ENCODE data around the gene LRRC45. TPM values are rescaled to one million over a fixed set of nuclear protein-coding genes. Genes with fewer than 3 reads are reported as not detected.

The LRRC45 gene
- polyA plus RNA-seq, 1 donor (not counting 4 experiments of a cell fraction or from before 2014, with no cell fraction given) = 2.5 TPM

- FAIRE-seq (no peak), DNase-seq (ENCODE audit: low read depth, low spot score) (no peak)
- H3K4me2 ChIP-seq (ENCODE audit: control insufficient read depth, extremely low read depth, insufficient read depth, low read depth, low read length) = no peak overlapping the region
- no peak overlapping the region for H2AFZ ChIP-seq (ENCODE audit: control insufficient read depth, low read length)
- H3K27me3 ChIP-seq (ENCODE audit: control insufficient read depth, extremely low read depth, insufficient read depth, low read length) = no peaks in the 10 kb centered on the region
- no peak overlapping the region for H3K27ac ChIP-seq (ENCODE audit: control insufficient read depth, insufficient read depth, low read length)
- H3K4me3 ChIP-seq (ENCODE audit: control insufficient read depth in 2 of 3, extremely low read depth in 1 of 3, insufficient read depth in 2 of 3, low read depth in 1 of 3, low read length in 3 of 3) = no peak overlapping the region
- H3K4me1 ChIP-seq (ENCODE audit: control insufficient read depth, extremely low read depth, insufficient read depth, low read length) = peaks cover 33% of the 10 kb centered on the region
- H3K79me2 ChIP-seq (ENCODE audit: control insufficient read depth, insufficient read depth, low read length) = no peaks in the 10 kb centered on the region
- H4K20me1 ChIP-seq (ENCODE audit: control insufficient read depth, extremely low read depth, insufficient read depth, low read length) = no peaks in the 10 kb centered on the region
- dilution Hi-C loops (cut with MboI; ENCODE audit: extremely low pct_ligation_motif_present, low sequenced_read_pairs) = no loop called here
- no peaks in the 10 kb centered on the region for H3K9me1 ChIP-seq (ENCODE audit: control insufficient read depth, extremely low read depth, insufficient read depth, low read length)
- H3K9me3 ChIP-seq (ENCODE audit: control insufficient read depth, low read depth, low read length) = no peaks in the 10 kb centered on the region
- no peak overlapping the region for H3K9ac ChIP-seq (ENCODE audit: control insufficient read depth, extremely low read depth, insufficient read depth, low read length)
- H3K36me3 ChIP-seq (ENCODE audit: control insufficient read depth in 2 of 2, extremely low read depth in 1 of 2, insufficient read depth in 2 of 2, low read length in 2 of 2) = no peaks in the 10 kb centered on the region
- TF ChIP-seq EZH2 (IDR thresholded peaks at IDR 0.05; ENCODE audit: low read length) (no peak), CTCF (optimal IDR thresholded peaks at IDR 0.05 in 1 of 3, IDR thresholded peaks at IDR 0.05 in 1 of 3, conservative IDR thresholded peaks at IDR 0.05 in 1 of 3; ENCODE audit: extremely low read depth in 1 of 3, insufficient read depth in 2 of 3, low read length in 3 of 3) (no peak)
Measured at GRCh38 chr17:82008941-82009405, 14.1 kb upstream of the LRRC45 start.

DNA sequence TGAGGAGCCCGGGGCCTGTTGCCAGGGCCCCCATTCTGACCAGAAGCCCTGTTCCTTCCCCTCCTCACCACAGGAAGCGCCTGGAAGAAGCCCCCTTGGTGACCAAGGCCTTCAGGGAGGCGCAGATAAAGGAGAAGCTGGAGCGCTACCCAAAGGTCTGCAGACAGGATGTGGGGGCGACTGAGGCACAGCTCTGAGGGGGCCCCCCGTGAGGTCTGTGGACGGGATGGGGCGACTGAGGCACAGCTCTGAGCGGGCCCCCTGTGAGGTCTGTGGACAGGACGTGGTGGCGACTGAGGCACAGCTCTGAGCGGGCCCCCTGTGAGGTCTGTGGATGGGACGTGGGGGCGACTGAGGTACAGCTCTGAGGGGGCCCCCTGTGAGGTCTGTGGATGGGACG, 13.7 kb upstream of the LRRC45 start:
- Histone ChIP-seq H3K4me3 (ENCODE audit: control insufficient read depth in 2 of 3, extremely low read depth in 1 of 3, insufficient read depth in 2 of 3, low read depth in 1 of 3, low read length in 3 of 3) (no peak overlapping the region), H3K9ac (ENCODE audit: control insufficient read depth, extremely low read depth, insufficient read depth, low read length) (no peak overlapping the region), H3K27me3 (ENCODE audit: control insufficient read depth, extremely low read depth, insufficient read depth, low read length) (no peaks in the 10 kb centered on the region), H2AFZ (ENCODE audit: control insufficient read depth, low read length) (no peak overlapping the region), H3K36me3 (ENCODE audit: control insufficient read depth in 2 of 2, extremely low read depth in 1 of 2, insufficient read depth in 2 of 2, low read length in 2 of 2) (no peaks in the 10 kb centered on the region), H3K27ac (ENCODE audit: control insufficient read depth, insufficient read depth, low read length) (no peak overlapping the region), H3K9me1 (ENCODE audit: control insufficient read depth, extremely low read depth, insufficient read depth, low read length) (no peaks in the 10 kb centered on the region), H3K9me3 (ENCODE audit: control insufficient read depth, low read depth, low read length) (no peaks in the 10 kb centered on the region), H4K20me1 (ENCODE audit: control insufficient read depth, extremely low read depth, insufficient read depth, low read length) (no peaks in the 10 kb centered on the region), H3K79me2 (ENCODE audit: control insufficient read depth, insufficient read depth, low read length) (no peaks in the 10 kb centered on the region), H3K4me2 (ENCODE audit: control insufficient read depth, extremely low read depth, insufficient read depth, low read depth, low read length) (no peak overlapping the region), H3K4me1 (ENCODE audit: control insufficient read depth, extremely low read depth, insufficient read depth, low read length) (peaks cover 32% of the 10 kb centered on the region)
- dilution Hi-C loops (cut with MboI; ENCODE audit: extremely low pct_ligation_motif_present, low sequenced_read_pairs) = no loop called here
- TF ChIP-seq EZH2 (IDR thresholded peaks at IDR 0.05; ENCODE audit: low read length) (no peak), CTCF (optimal IDR thresholded peaks at IDR 0.05 in 1 of 3, IDR thresholded peaks at IDR 0.05 in 1 of 3, conservative IDR thresholded peaks at IDR 0.05 in 1 of 3; ENCODE audit: extremely low read depth in 1 of 3, insufficient read depth in 2 of 3, low read length in 3 of 3) (no peak)
- FAIRE-seq (no peak), DNase-seq (ENCODE audit: low read depth, low spot score) (no peak)
